ENCODE results near the gene SLFN5.

DNA sequence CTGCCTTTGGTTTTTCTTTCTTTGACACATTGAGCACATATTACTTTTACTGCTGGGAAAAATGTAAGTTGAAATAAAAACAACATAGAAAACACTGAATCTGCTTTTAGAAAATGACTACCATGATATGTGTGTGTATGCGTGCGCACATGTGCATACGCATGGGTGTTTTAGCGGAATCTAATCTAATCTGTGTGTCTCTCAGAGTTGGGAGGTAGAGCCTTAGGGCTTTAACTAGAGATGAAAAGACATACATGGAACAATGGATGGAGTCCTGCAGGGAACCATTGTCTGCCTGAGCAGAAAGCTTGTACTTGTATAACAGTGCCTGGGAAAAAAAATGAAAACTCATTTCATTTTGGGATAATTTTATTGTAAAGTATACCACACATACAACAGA is 12.4 kb downstream of the SLFN5 start:
- TF ChIP-seq, protein P1, sequence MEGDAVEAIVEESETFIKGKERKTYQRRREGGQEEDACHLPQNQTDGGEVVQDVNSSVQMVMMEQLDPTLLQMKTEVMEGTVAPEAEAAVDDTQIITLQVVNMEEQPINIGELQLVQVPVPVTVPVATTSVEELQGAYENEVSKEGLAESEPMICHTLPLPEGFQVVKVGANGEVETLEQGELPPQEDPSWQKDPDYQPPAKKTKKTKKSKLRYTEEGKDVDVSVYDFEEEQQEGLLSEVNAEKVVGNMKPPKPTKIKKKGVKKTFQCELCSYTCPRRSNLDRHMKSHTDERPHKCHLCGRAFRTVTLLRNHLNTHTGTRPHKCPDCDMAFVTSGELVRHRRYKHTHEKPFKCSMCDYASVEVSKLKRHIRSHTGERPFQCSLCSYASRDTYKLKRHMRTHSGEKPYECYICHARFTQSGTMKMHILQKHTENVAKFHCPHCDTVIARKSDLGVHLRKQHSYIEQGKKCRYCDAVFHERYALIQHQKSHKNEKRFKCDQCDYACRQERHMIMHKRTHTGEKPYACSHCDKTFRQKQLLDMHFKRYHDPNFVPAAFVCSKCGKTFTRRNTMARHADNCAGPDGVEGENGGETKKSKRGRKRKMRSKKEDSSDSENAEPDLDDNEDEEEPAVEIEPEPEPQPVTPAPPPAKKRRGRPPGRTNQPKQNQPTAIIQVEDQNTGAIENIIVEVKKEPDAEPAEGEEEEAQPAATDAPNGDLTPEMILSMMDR (IDR thresholded peaks at IDR 0.05), result no peak
- TF ChIP-seq EP300 (IDR thresholded peaks at IDR 0.05) (no peak), POLR2AphosphoS5 (IDR thresholded peaks at IDR 0.05) (no peak)
